CD4-positive, alpha-beta T cell treated with Interleukin-6 for 4 hours (primary cell): ENCODE measurements around the gene CACNA2D3.
"Not testable (repeated sequence)": the region's sequence is repeated elsewhere in the genome, so short reads cannot be mapped to it uniquely, and the experiment has no call there.

Source experiments
- DNase-seq: peaks from one replicate; pipeline ENCODE4 v3.0.0-alpha.2; 2020; ENCODE audit warnings: mixed read lengths

Gene CACNA2D3

DNA sequence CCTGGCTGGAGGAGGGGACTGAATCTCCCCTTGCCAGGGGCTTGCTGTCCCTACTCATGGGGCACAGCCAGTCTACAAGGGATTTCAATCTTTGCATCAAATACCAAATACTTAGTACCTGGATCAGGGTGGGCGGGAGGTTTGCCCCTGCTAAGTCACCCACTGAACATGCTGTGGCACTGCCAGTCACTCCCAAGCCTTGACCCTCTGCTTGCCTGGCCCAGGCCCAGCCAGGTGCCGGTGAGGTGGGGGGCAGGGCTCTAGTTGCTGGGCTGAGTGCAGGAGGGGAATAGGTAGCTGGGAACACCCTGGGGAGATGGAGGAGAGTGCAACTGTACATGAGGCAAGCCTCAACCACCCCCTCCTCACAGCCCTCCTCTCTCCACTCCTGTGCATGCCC lies 941.8 kb downstream of the CACNA2D3 start:
- no peak for DNase-seq

DNA sequence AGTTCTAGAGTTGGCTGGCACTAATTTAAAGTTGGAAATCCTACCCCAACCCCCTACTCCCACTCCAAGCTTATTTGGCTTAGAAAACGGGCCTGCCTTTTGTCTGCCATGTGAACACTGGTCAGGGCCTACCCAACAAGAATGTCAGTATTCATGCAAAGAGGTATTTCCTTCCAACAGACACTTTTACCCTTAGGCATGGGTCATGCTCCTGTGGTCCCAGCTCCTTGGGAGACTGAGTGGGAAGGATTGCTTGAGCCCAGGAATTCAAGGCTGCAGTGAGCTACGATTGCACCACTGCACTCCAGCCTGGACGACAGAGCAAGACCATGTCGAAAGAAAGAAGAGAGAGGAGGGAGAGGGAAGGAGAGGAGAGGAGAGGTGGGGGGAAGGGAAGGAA lies 943.0 kb downstream of the CACNA2D3 start:
- DNase-seq, result no peak

- no peak for DNase-seq
Measured at GRCh38 chr3:55066551-55067047, 944.2 kb downstream of the CACNA2D3 start.

- no peak for DNase-seq
Measured at GRCh38 chr3:55069950-55070349, 947.6 kb downstream of the CACNA2D3 start.

DNA sequence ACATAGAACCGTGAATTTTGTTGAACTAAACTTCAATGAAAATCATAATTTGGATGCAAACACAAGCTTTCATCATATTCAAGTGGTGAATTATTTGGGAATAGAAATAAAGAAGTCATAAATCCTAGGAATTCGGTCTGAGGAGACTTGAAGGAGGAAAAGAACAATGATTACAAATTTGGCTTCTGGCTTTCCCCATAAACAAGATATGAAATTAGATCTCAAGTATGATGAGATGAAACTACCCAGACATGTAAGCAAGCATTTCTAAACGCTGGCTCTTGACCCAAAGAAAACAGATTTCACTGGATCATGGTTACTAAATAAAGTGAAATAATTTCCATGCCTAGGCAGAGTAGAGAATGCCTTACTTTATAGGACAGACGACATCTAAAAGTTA lies 952.4 kb downstream of the CACNA2D3 start:
- no peak for DNase-seq

DNA sequence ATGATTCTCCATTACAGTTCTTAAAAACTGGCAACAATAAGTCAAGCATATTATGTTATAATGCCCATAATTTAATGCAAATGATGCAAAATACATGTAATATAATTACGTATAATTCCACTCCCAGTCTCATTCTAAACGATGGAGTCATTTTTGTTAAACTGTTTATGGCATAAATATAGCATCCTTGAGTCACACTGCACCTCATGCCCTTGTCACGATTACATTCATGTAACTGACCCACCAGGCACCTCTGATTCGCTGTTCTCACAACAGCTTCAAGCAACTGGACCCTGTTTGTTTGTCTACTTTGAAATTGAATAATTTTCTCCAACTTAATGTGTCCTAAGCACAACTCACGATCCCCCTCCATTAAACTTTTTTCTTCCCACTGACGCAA lies 953.5 kb downstream of the CACNA2D3 start:
- no peak for DNase-seq

DNA sequence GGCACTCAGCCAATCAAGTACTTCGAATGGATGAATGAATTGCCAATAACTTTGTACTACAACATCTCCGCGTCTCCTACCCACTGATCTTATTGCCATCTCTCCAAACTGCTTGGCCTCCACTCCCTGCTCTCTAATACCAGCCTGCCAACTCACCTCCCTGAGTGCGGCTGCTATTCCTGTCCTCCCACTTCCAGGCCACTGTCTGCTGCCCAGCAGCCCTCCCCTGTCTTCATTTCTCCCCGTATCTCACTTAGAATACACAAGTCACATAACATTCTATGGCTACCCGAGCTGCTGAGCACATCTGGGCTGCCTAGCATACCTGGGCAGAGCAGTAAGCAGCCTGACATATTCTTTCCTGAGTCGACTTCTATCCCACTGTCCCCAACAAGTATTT lies 955.4 kb downstream of the CACNA2D3 start:
- no peak for DNase-seq

- no peak for DNase-seq
Measured at GRCh38 chr3:55078876-55079275, 956.5 kb downstream of the CACNA2D3 start.

DNA sequence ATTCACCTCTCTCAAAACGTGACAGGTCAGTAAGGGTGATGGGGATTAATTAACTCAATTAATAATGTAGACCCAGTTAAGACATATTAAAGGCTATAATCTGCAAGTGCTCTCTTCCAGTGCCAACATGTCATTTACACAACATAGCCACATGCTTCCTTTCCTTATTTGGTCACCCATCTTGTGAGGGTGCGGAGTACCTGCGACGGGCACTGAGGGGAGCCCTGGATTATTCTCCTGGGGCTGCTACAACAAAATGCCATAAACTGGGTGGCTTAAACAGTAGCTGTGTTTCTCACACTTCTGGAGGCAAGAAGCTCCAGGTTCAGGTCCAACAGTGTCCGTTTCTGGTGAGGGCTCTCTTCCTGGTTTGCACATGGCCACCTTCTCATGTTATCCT lies 962.9 kb downstream of the CACNA2D3 start:
- DNase-seq, result no peak

DNA sequence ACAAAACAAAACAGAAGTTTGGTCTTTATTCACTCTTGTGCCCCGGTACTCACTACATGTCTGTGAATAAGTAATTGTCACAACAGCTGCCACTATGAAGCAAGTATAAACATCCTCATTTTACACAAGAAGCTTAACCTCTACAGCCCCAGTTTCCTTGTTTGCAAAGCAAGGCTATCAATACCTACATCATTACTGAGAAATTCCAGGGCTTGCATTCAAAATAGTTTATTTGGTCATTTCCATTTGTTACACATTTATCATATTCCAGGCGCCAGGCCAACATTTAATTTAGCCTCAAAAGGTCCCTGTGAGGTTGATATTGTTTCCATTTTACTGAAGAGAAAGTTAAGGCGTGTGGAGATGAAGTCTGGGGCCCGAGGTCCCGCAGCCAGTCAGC lies 966.9 kb downstream of the CACNA2D3 start:
- DNase-seq, result no peak

- no peak for DNase-seq
Measured at GRCh38 chr3:55090291-55090690, 967.9 kb downstream of the CACNA2D3 start.

DNA sequence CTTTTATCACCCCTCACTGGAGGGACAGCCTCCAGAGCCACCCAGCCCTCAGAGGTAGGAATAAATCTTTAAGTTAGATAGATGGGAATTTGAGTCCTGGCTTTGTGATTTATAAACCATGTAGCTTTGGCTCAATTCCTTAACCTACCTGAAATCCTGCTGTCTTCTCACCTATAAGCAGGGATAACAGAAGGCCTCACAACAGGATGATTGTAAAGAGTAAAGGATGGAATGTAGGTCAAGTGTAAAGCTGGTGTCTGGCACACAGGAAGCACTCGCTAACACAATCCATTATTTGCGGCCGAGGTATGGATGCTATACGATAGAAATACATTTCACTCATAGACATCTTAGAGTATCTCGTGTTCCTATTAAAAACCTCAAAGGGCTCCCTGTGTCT lies 968.4 kb downstream of the CACNA2D3 start:
- no peak for DNase-seq

DNA sequence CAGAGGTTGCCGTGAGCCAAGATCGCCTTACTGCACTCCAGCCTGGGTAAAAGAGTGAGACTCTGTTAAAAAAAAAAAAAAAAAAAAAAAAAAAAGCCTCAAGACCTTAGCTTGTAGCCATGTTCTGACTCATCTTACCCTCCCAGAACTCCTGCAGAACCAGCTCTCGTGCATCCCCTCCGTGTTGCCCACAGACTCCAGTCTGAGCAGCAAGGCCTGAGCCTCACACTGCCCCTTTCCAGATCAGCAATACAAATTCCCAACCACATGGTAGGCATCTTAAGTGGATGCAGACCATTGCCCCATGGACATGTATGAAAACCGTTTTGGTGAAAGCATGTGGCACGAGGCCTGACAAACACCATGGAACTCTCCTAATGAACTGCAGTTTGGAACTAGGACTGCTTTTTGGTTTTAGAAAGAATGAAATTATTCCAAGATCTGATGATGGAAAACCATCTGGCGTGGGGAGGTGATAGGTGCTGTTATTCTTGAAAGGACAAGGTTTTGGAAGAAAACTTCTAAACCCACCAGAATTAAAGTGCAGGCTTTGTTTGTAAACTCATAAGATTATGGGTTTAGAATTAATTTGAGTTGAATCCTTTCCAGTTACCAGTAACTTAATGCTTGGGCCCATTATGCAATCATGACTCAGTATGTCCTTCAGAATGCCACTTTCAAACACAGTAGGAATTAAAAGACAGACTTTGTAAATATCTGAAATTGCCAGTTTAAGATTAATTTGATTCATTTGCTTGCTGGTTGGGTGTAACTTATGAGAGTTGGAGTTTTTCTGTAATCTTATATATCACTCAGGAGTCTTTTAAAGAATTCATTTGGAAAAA lies 969.3 kb downstream of the CACNA2D3 start:
- DNase-seq, result no peak

GRCh38 chr3:55094676-55095075 lies 972.3 kb downstream of the CACNA2D3 start:
- no peak for DNase-seq

GRCh38 chr3:55097441-55097840 lies 975.1 kb downstream of the CACNA2D3 start:
- no peak for DNase-seq

- no peak for DNase-seq
Measured at GRCh38 chr3:55105647-55106046, 983.3 kb downstream of the CACNA2D3 start.

DNA sequence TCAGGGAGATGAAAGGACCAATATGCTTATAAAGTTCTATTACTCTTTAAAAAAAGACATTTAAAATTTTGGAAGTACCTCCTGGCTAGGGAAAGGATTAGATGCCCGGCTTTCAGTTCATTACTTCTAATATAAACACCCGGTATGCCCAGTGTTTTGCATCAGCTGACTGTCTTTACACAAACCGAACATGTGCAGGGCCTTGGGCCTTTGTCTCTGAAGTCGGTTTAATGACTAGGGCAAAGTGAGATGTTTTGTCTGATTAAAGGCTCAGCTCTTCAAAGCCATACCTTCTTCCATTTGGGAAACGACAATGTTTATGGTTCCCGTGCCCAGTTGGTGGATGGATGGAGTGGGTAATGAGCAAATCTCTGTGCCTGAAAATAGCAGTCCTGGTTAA lies 984.8 kb downstream of the CACNA2D3 start:
- no peak for DNase-seq

DNA sequence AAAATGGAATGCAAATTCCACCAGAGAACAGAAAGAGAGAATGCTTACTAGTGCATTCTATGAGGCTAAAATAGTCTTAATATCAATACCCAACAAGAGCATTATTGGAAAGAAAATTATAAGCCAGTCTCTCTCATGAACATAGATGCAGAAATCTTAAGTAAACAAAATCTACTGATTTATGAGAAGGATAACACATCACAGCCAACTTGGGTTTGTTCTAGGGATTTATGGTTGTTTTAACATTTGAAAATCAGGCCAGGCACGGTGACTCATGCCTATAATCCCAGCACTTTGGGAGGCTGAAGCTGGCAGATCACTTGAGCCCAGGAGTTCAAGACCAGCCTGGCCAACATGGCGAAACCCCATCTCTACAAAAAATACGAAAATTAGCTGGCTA lies 989.6 kb downstream of the CACNA2D3 start:
- not testable (repeated sequence) for DNase-seq

GRCh38 chr3:55118451-55118850 lies 996.1 kb downstream of the CACNA2D3 start:
- DNase-seq, result no peak

- no peak for DNase-seq
Measured at GRCh38 chr3:55119268-55119667, 996.9 kb downstream of the CACNA2D3 start.

DNA sequence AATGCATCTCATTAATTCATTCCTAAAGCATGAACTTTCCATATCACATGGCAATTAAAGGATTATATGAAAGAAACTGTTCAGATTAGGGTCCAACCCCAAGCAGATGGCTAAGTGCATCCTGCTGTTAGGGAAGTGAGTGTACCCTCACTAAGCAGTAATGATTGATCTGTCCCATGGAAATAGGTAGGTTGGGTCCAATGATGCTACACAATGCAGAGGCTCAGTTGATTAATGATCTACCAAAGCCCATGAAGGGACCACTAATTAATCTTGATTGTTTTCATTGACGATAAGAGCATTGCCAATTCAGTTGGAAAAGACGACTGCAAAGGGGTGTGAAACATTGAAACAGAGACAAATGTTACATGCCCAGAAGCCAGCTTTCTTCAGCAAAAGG lies 1000.0 kb downstream of the CACNA2D3 start:
- no peak for DNase-seq
